GM18868 (cell line): ENCODE data around the gene ACVRL1.
A peak's percentile ranks its signal among the peaks of the same experiment; 100 is the strongest.

ENCODE experiments used
- ATAC-seq: cut with Tn5 transposase; IDR thresholded peaks from one replicate; pipeline ENCODE4 v1.9.1; 2021; ENCODE audit warnings: mild to moderate bottlenecking, moderate library complexity; ENCODE audit not compliant: unreplicated experiment

Gene ACVRL1

GRCh38 chr12:51914034-51914923, 7.0 kb downstream of the ACVRL1 start:
- no peak for ATAC-seq

GRCh38 chr12:51915003-51915625, 7.8 kb downstream of the ACVRL1 start:
- no peak for ATAC-seq

- ATAC-seq: no peak
Observed at GRCh38 chr12:51915951-51916350, 8.6 kb downstream of the ACVRL1 start.

GRCh38 chr12:51917041-51917590, 9.8 kb downstream of the ACVRL1 start:
- no peak for ATAC-seq

GRCh38 chr12:51917746-51918453, 10.6 kb downstream of the ACVRL1 start:
- ATAC-seq: no peak

- ATAC-seq: no peak
Observed at GRCh38 chr12:51920046-51920445, 12.7 kb downstream of the ACVRL1 start.

GRCh38 chr12:51921017-51921725, 13.9 kb downstream of the ACVRL1 start:
- ATAC-seq: no peak

- no peak for ATAC-seq
Observed at GRCh38 chr12:51922146-51922545, 14.8 kb downstream of the ACVRL1 start.

- ATAC-seq: no peak
Observed at GRCh38 chr12:51922762-51923505, 15.6 kb downstream of the ACVRL1 start.

GRCh38 chr12:51923506-51924365, 16.4 kb downstream of the ACVRL1 start:
- no peak for ATAC-seq

GRCh38 chr12:51924551-51925319, 17.4 kb downstream of the ACVRL1 start:
- ATAC-seq: peak; percentile 49

GRCh38 chr12:51925346-51926063, 18.2 kb downstream of the ACVRL1 start:
- no peak for ATAC-seq

GRCh38 chr12:51926064-51926632, 18.8 kb downstream of the ACVRL1 start:
- no peak for ATAC-seq

- peak; percentile 43 for ATAC-seq
Observed at GRCh38 chr12:51926718-51927117, 19.4 kb downstream of the ACVRL1 start.

- no peak for ATAC-seq
Observed at GRCh38 chr12:51932218-51933076, 25.1 kb downstream of the ACVRL1 start.

GRCh38 chr12:51934080-51934479, 26.8 kb downstream of the ACVRL1 start:
- no peak for ATAC-seq
